DMS79 (cell line): ENCODE data around the gene LCOR.
"Not testable (repeated sequence)": the region's sequence is repeated elsewhere in the genome, so short reads cannot be mapped to it uniquely, and the experiment has no call there.

ENCODE experiments used
- DNase-seq: peaks from one replicate; lab custom pipeline; 2025; lab: John Stamatoyannopoulos, UW

Gene LCOR

GRCh38 chr10:96831867-96832720 lies at the start of gene LCOR:
TSS of gene LCOR (plus strand) at chr10:96832298. CDS start at chr10:96949058, 116,760 bp downstream.
- peak; percentile 37 for DNase-seq

- DNase-seq = no peak
These were observed 47.8 kb upstream of the LCOR start for GRCh38 chr10:96784253-96784652.

- DNase-seq = no peak
These were observed 42.5 kb upstream of the LCOR start for GRCh38 chr10:96789571-96790108.

DNA sequence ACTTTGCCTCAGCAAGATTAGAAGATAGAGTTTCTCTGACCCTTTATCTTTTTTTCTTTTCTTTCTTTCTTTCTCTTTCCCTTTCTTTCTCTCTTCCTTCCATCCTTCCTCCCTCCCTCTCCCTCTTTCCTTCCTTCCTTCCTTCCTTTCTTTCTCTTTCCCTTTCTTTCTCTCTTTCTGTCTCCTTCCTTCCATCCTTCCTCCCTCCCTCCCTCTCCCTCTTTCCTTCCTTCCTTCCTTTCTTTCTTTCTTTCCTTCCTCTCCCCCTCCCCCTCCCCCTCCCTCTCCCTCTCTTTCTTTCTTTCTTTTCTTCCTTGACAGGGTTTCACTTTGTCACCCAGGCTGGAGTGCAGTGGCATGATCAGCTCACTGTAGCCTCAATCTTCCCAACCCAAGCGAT lies 40.2 kb upstream of the LCOR start:
- DNase-seq = no peak

- DNase-seq = no peak
These were observed 37.0 kb upstream of the LCOR start for GRCh38 chr10:96794836-96795733.

DNA sequence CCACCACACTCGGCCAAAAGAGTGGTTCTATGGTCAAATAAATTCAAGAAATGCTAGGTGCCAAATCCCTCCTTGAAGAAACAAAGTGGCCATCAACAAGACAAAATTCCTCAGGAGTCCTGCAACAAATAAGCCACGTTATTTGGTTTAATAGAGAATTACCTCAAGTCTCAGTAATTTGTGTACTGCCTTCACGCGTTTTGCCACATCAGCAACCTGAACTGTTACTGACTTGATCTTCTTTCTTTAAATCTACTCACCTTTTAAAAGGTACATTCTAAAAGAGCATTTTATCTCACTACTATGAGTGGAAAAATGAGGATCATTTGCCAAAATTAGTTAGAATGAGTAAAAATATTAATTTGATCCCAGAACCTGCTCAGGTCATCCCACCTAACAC lies 34.6 kb upstream of the LCOR start:
- DNase-seq = no peak

- no peak for DNase-seq
These were observed 28.8 kb upstream of the LCOR start for GRCh38 chr10:96803288-96803664.

DNA sequence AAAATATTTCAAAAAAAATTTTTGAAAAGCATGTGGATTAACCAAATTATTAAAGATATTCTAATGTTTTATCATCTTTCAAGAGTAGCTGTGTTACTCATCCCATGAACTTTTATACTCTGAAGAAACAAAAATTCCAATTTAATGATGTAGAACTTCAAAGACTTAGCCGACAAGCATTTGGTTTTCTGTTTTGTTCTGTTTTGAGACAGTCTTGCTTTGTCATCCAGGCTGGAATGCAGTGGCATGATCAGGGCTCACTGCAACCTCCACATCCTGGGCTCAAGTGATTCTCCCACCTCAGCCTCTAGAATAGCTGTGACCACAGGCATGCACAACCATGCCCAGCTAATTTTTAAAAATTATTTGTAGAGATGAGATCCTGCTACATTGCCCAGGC lies 17.8 kb upstream of the LCOR start:
- DNase-seq = no peak

DNA sequence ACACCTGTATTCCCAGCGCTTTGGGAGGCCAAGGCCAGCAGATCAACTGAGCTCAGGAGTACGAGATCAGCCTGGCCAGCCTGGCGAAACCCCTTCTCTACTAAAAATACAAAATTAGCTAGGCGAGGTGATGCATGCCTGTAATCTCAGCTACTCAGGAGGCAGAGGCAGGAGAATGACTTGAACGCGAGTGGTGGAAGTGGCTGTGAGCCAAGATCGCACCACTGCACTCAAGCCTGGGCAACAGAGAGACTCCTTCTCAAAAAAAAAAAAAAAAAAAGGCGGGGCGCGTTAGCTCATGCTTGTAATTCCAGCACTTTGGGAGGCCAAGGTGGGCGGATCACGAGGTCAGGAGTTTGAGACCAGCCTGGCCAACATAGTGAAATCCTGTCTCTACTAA lies 13.1 kb upstream of the LCOR start:
- not testable (repeated sequence) for DNase-seq

DNA sequence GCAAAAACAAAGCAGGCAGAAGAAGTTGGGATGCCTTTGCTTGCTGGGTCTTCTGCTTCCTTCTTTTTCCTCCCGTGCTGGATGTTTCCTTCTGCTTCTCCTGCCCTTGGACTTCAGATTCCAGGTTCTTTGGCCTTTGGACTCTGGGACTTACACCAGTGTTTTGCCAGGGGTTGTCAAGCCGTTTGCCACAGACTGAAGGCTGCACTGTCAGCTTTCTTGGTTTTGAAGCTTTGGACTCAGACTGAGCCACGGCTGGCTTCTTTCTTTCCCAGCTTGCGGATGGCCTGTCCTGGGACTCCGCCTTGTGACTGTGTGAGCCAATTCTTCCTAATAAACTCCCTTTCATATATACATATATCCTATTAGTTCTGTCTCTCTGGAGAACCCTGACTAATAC lies 11.3 kb upstream of the LCOR start:
- DNase-seq = no peak

- DNase-seq = no peak
These were observed 5.7 kb upstream of the LCOR start for GRCh38 chr10:96826438-96826837.

- no peak for DNase-seq
These were observed 3.5 kb upstream of the LCOR start for GRCh38 chr10:96828609-96829008.

DNA sequence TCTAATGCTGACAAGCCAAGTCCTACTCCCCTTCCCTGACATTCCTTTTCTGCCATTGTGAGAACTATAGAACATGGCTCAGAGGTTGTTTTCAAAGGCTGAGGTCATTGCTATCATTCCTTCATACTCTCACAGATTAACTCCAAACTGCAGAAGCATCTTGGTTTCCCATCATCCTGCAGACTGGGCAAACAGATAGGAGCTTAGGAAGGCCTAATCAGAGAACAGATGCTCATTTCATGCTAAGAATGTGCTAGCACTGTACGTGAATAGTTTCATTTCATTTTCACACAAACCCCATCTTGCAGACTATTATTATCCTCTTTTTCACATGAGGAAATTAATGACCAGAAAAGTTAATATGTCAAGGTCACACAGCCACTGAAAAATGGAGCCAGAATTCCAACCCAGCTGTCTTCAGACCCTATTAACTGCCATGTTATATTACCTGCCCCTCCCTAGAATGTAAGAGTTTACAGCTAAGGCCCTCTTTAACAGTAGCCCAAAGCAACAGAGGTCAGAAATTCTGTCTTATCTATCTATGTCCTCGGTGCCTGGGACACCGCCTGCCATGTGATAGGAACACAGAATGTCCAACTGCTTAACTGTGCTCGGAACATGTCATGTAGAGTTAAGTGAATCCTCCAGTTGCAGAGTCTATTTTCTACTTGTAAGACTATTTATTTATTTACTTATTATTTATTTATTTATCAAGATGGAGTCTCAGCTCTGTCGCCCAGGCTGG lies 2.9 kb upstream of the LCOR start:
- no peak for DNase-seq

- DNase-seq = no peak
These were observed 1.4 kb upstream of the LCOR start for GRCh38 chr10:96830511-96831199.

GRCh38 chr10:96831200-96831866 lies 765 bp upstream of the LCOR start:
- no peak for DNase-seq

GRCh38 chr10:96832721-96833219 lies 672 bp downstream of the LCOR start:
- peak; percentile 13 for DNase-seq

- DNase-seq = no peak
These were observed 1.3 kb downstream of the LCOR start for GRCh38 chr10:96833220-96834001.

GRCh38 chr10:96834120-96834519 lies 2.0 kb downstream of the LCOR start:
- no peak for DNase-seq

DNA sequence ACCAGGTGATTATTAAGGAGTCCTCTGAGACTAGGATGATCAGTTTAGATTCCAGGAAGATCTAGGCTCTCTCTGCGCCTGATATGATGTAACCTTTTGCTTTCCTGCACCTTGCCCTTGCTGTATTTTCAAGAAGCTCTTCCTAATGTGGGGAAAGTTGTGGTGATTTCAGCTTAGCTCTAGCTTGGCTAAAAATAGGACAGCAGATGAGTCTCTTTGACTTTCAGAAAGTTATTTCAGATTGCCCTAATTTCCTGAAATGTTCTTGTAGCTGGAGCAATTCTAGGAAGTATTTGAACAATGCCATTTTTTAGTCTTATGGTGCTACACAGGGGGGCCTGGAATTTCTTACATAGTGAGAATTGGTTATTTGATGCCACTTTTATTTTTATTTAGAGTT lies 3.8 kb downstream of the LCOR start:
- no peak for DNase-seq

DNA sequence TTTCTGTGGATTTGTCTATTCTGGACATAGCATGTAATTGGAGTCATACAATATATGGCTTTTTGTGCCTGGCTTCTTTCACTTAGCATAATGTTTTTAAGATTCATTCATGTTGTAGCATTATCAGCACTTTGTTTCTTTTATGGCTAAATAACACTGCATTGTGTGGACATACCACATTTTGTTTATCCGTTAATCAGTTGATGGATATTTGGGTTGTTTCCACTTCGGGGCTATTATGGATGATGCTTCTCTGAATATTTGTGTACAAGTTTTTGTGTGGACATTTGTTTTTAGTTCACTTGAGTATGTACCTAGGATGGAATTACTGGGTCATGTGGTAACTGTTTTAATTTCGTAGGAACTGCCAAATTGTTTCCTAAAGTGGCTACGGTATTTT lies 6.4 kb downstream of the LCOR start:
- no peak for DNase-seq
